ENCODE results near the gene DLGAP1. TPM values are rescaled to one million over a fixed set of nuclear protein-coding genes. Genes with fewer than 3 reads are reported as not detected.

DLGAP1 gene
- total and polyA plus RNA-seq, 10 of the 15 experiments (the other 5 are each of a cell fraction or from before 2014, with no cell fraction given), result 0.23 to 27.6 (median 1.9) TPM

- TF ChIP-seq NFYB (IDR thresholded peaks at IDR 0.05; ENCODE audit: insufficient read depth, low read depth, low read length) (0 out of 2 replicates have a peak, but pooled peaks have one; percentile 48), SKIL (IDR thresholded peaks at IDR 0.05; ENCODE audit: low read depth, poor library complexity, severe bottlenecking) (no peak), ZNF217 (IDR thresholded peaks at IDR 0.05) (peak; percentile 75), GABPA (IDR thresholded peaks at IDR 0.05; ENCODE audit: low read depth) (0 out of 2 replicates have a peak, but pooled peaks have one; percentile 37), MEF2B (IDR thresholded peaks at IDR 0.05; ENCODE audit: partially characterized antibody, poor library complexity, severe bottlenecking) (peak; percentile 0), MTA2 (IDR thresholded peaks at IDR 0.05; ENCODE audit: low read depth) (peak; percentile 40; the same call in 1 of the 2 replicates), EP300 (IDR thresholded peaks at IDR 0.05; ENCODE audit: borderline replicate concordance in 1 of 2, control insufficient read depth in 1 of 2, low read depth in 2 of 2, low read length in 2 of 2) (peak in 1 of 2 experiments; percentile 9; a peak in 1 of 4 replicates), SIX5 (IDR thresholded peaks at IDR 0.05; ENCODE audit: low read depth, low read length, severe bottlenecking) (no peak), ESRRA (IDR thresholded peaks at IDR 0.05; ENCODE audit: low read length) (no peak), HDGF (IDR thresholded peaks at IDR 0.05) (0 out of 2 replicates have a peak, but pooled peaks have one; percentile 18), RELA (IDR thresholded peaks at IDR 0.05; ENCODE audit: borderline replicate concordance, partially characterized antibody) (peak; percentile 75), PAX8 (IDR thresholded peaks at IDR 0.05) (peak; percentile 34; the same call in 1 of the 2 replicates), IKZF1 (conservative IDR thresholded peaks at IDR 0.05) (peak; percentile 66), ZNF207 (IDR thresholded peaks at IDR 0.05; ENCODE audit: borderline replicate concordance) (no peak), DPF2 (IDR thresholded peaks at IDR 0.05) (0 out of 2 replicates have a peak, but pooled peaks have one; percentile 38), E2F4 (IDR thresholded peaks at IDR 0.05; ENCODE audit: low read depth, low read length) (no peak), SUPT20H (IDR thresholded peaks at IDR 0.05; ENCODE audit: borderline replicate concordance, control insufficient read depth, low read depth, low read length) (no peak)
- TF ChIP-seq, protein P1, sequence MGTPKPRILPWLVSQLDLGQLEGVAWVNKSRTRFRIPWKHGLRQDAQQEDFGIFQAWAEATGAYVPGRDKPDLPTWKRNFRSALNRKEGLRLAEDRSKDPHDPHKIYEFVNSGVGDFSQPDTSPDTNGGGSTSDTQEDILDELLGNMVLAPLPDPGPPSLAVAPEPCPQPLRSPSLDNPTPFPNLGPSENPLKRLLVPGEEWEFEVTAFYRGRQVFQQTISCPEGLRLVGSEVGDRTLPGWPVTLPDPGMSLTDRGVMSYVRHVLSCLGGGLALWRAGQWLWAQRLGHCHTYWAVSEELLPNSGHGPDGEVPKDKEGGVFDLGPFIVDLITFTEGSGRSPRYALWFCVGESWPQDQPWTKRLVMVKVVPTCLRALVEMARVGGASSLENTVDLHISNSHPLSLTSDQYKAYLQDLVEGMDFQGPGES (IDR thresholded peaks at IDR 0.05), result no peak
- TF ChIP-seq, protein P2, sequence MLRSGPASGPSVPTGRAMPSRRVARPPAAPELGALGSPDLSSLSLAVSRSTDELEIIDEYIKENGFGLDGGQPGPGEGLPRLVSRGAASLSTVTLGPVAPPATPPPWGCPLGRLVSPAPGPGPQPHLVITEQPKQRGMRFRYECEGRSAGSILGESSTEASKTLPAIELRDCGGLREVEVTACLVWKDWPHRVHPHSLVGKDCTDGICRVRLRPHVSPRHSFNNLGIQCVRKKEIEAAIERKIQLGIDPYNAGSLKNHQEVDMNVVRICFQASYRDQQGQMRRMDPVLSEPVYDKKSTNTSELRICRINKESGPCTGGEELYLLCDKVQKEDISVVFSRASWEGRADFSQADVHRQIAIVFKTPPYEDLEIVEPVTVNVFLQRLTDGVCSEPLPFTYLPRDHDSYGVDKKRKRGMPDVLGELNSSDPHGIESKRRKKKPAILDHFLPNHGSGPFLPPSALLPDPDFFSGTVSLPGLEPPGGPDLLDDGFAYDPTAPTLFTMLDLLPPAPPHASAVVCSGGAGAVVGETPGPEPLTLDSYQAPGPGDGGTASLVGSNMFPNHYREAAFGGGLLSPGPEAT (IDR thresholded peaks at IDR 0.05; ENCODE audit: low read depth), result peak; percentile 86
- TF ChIP-seq, protein P3, sequence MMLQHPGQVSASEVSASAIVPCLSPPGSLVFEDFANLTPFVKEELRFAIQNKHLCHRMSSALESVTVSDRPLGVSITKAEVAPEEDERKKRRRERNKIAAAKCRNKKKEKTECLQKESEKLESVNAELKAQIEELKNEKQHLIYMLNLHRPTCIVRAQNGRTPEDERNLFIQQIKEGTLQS (IDR thresholded peaks at IDR 0.05; ENCODE audit: borderline replicate concordance, extremely low read depth, low read depth, low read length), result no peak
These were observed 195.0 kb downstream of the DLGAP1 start (continued) for GRCh38 chr18:4260107-4260506.
